ENCODE data around the gene IMPA2.
"Not testable (repeated sequence)": the region's sequence is repeated elsewhere in the genome, so short reads cannot be mapped to it uniquely, and the experiment has no call there.

IMPA2 gene

DNA sequence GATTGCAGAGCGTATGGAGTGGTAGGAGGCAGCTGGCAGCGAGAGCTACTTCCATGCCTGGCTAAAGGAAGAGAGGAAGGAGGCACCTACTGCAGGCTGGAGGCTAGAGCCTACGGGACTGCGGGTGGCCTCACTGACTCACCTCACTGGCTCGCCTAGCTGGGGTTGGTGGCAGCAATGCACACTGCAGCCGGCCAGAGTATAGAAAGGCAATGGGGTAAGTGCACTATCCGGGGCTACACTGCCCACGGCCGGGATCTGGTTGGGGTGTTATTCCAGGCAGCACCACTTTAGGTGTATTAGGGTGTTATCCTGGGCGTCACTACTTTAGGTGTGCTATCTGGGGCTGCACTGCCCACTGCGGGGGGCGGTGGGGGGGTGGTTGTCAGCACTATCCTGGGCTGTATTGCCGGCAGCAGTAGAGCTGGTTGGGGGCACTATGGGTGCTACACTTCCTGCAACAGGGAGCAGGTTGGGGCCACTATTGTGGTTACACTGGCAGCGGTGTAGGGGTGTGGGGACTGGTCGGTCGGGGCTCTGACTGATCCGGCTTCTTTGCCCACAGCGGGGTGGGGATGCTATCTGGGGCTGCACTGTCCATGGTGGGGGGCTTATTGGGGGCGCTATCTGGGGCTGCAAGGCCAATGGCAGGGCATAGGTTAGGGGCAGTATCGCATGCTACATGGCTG is 79.0 kb downstream of the IMPA2 start:
- H3K4me1 ChIP-seq (ENCODE audit: control insufficient read depth, low read depth, low read length): no peaks in the 10 kb centered on the region
- H3K9me3 ChIP-seq (ENCODE audit: control insufficient read depth, low read depth, low read length): no peaks in the 10 kb centered on the region
- no peaks in the 10 kb centered on the region for H3K27me3 ChIP-seq (ENCODE audit: control insufficient read depth, insufficient read depth, low read length)
- H3K4me3 ChIP-seq (ENCODE audit: low read length): no peak overlapping the region
- H3K27ac ChIP-seq (ENCODE audit: low read length): no peak overlapping the region
- no peak overlapping the region for H3K9ac ChIP-seq (ENCODE audit: low read length)
- H3K36me3 ChIP-seq (ENCODE audit: control insufficient read depth, low read depth, low read length): no peaks in the 10 kb centered on the region

DNA sequence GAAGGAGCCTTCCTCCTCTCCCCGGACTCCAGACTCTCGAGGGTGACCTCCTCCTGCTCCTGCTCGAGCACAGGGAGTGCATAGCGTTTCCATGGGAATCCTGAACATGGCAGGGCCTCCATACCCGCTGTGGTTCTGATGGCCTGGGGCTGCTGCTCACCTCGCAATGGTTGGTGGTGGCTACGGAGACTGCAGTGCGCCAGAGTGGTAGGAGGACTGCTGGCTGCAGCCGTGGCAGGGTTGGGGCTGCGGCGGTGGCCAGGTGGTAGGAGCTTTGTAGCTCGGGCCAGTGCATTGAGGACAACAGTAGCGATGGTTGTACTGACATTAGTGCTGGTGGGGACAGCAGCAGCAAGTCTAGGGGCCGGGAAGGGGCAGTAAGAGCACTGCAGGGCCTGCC is 80.4 kb downstream of the IMPA2 start:
- no peak overlapping the region for H3K4me3 ChIP-seq (ENCODE audit: low read length)
- H3K27ac ChIP-seq (ENCODE audit: low read length): no peak overlapping the region
- H3K36me3 ChIP-seq (ENCODE audit: control insufficient read depth, low read depth, low read length): no peaks in the 10 kb centered on the region
- no peaks in the 10 kb centered on the region for H3K4me1 ChIP-seq (ENCODE audit: control insufficient read depth, low read depth, low read length)
- no peaks in the 10 kb centered on the region for H3K9me3 ChIP-seq (ENCODE audit: control insufficient read depth, low read depth, low read length)
- H3K9ac ChIP-seq (ENCODE audit: low read length): no peak overlapping the region
- no peaks in the 10 kb centered on the region for H3K27me3 ChIP-seq (ENCODE audit: control insufficient read depth, insufficient read depth, low read length)

DNA sequence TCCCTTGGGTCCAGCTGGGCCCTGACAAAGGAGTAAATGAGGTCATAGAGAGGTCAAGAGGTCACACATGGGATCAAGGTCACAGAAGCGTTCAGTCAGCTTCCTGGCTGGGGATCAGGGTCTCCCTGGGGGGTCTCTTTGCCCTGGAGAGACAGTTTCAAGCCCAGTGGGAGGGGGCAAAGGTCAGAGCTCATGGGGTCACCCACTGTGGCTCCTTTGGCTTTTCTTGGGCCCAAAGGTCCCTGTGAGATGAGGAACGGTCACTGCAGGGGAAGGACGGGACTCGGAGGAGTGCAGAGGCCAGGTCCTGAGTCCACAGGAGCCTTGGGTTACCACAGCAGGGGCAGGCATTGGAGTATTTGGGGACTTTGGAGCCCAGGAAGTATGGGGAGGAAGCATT is 81.7 kb downstream of the IMPA2 start:
- Histone ChIP-seq H3K4me3 (ENCODE audit: low read length) (no peak overlapping the region), H3K9me3 (ENCODE audit: control insufficient read depth, low read depth, low read length) (no peaks in the 10 kb centered on the region), H3K4me1 (ENCODE audit: control insufficient read depth, low read depth, low read length) (no peaks in the 10 kb centered on the region), H3K9ac (ENCODE audit: low read length) (no peak overlapping the region), H3K27ac (ENCODE audit: low read length) (no peak overlapping the region), H3K36me3 (ENCODE audit: control insufficient read depth, low read depth, low read length) (no peaks in the 10 kb centered on the region), H3K27me3 (ENCODE audit: control insufficient read depth, insufficient read depth, low read length) (no peaks in the 10 kb centered on the region)

DNA sequence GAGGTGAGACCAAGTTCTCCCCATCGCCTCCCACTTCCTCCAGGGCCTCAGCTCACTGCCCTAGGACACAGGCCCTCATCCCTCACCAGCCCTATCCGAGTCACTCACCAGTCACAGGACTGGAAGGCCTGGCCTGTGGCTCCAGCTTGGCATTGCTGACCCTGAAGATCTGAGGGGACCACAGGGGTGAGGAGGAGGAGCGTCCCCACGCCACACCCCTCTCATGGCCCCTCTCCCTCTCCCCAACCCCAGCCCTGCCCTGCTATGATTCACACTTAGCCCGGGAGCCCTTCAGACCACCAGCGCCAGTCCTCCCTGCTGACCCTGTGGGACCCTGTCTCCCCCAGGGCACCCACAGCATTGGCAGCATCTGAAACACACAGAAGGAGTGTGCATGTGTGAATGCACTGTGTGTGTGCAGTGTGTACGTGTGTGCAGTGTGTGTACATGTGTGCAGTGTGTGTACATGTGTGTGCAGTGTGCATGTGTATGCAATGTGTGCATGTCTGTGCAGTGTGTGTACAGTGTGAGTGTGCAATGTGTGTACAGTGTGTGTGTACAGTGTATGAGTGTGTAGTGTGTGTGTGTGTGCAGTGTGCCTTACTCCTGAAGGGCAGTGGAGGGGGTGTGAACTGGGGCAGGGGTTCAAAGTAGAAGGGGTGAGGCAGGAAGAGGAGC is 82.9 kb downstream of the IMPA2 start:
- no peak overlapping the region for H3K27ac ChIP-seq (ENCODE audit: low read length)
- no peaks in the 10 kb centered on the region for H3K4me1 ChIP-seq (ENCODE audit: control insufficient read depth, low read depth, low read length)
- no peak overlapping the region for H3K9ac ChIP-seq (ENCODE audit: low read length)

DNA sequence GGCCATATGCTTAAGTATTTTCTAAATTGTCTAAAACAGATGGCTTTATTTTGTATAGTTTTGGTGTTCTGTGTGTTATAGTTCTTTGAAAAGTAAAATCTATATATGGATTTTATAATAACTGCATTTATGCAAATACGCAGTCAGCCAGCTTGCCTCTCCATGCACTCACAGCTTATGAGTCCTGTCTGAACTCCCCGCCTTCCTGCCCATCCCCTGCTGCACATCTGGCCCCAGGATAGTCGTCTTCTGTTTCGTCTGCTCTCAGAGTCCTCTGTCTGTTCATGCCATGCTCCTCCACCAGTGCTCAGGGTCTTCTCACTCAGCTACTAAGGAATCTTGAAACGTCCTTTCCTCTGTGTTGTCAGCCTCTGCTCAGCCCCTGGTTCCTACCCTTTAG is 84.1 kb downstream of the IMPA2 start:
- Histone ChIP-seq H3K27ac (ENCODE audit: low read length) (no peak overlapping the region), H3K27me3 (ENCODE audit: control insufficient read depth, insufficient read depth, low read length) (no peaks in the 10 kb centered on the region), H3K36me3 (ENCODE audit: control insufficient read depth, low read depth, low read length) (no peaks in the 10 kb centered on the region), H3K4me1 (ENCODE audit: control insufficient read depth, low read depth, low read length) (no peaks in the 10 kb centered on the region), H3K9ac (ENCODE audit: low read length) (no peak overlapping the region), H3K4me3 (ENCODE audit: low read length) (no peak overlapping the region), H3K9me3 (ENCODE audit: control insufficient read depth, low read depth, low read length) (no peaks in the 10 kb centered on the region)

More for the DNA sequence above, 82.9 kb downstream of the IMPA2 start:
- Histone ChIP-seq H3K27me3 (ENCODE audit: control insufficient read depth, insufficient read depth, low read length) (no peaks in the 10 kb centered on the region), H3K9me3 (ENCODE audit: control insufficient read depth, low read depth, low read length) (no peaks in the 10 kb centered on the region), H3K36me3 (ENCODE audit: control insufficient read depth, low read depth, low read length) (no peaks in the 10 kb centered on the region), H3K4me3 (ENCODE audit: low read length) (no peak overlapping the region)

DNA sequence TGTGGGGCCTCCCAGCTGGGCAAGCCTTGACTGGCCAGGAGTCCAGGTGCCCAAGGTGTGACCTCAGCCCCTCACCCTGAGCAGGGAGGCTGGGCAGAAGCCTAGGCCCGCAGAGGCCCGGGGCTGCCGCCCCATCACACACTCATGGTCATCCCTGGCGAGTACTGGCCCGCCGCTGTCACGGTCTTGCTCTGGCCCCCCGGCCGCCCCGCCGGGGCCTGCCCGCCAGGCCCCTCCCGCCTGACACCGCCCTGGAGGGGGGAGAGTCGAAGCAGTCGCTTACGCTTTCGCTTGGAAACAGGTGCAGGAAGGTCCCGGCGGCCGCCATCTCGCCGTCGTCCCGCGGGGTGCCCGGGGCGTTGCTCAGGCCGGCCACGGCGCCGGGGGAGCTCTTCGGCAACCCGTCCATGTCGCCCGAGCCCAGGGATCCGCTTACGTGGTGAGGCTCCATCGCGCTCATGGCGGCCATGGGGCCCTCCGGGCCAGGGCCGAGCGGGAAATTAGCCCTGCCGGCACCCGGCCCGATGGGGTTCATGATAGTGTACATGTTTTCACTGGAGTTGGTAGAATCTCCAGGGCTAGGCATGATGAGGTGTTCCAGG is 85.7 kb downstream of the IMPA2 start:
- Histone ChIP-seq H3K27ac (ENCODE audit: low read length) (no peak overlapping the region), H3K4me3 (ENCODE audit: low read length) (no peak overlapping the region), H3K36me3 (ENCODE audit: control insufficient read depth, low read depth, low read length) (no peaks in the 10 kb centered on the region), H3K4me1 (ENCODE audit: control insufficient read depth, low read depth, low read length) (no peaks in the 10 kb centered on the region), H3K9ac (ENCODE audit: low read length) (no peak overlapping the region), H3K9me3 (ENCODE audit: control insufficient read depth, low read depth, low read length) (no peaks in the 10 kb centered on the region), H3K27me3 (ENCODE audit: control insufficient read depth, insufficient read depth, low read length) (no peaks in the 10 kb centered on the region)

DNA sequence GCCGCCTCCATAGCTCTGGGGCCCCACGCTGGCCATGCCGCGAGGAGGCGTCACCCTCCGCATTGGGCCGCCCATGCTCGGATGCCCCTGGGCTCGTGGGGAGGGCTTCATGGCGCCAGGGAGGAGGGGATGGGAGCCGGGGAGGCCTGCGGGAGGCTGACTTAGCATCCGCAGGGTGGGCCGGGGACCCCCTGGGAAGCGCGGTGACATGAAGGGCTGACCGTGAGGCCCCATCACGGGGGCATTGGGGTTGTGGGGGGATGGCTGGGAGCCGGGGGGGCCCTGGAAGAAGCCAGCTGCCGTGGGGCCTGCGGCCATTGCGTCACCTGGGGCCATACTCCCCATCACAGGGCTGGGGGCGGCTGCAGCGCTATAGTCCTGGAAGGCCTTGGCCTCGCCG is 86.4 kb downstream of the IMPA2 start:
- Histone ChIP-seq H3K36me3 (ENCODE audit: control insufficient read depth, low read depth, low read length) (no peaks in the 10 kb centered on the region), H3K9me3 (ENCODE audit: control insufficient read depth, low read depth, low read length) (no peaks in the 10 kb centered on the region), H3K4me3 (ENCODE audit: low read length) (no peak overlapping the region), H3K9ac (ENCODE audit: low read length) (no peak overlapping the region), H3K4me1 (ENCODE audit: control insufficient read depth, low read depth, low read length) (no peaks in the 10 kb centered on the region), H3K27me3 (ENCODE audit: control insufficient read depth, insufficient read depth, low read length) (no peaks in the 10 kb centered on the region), H3K27ac (ENCODE audit: low read length) (no peak overlapping the region)

DNA sequence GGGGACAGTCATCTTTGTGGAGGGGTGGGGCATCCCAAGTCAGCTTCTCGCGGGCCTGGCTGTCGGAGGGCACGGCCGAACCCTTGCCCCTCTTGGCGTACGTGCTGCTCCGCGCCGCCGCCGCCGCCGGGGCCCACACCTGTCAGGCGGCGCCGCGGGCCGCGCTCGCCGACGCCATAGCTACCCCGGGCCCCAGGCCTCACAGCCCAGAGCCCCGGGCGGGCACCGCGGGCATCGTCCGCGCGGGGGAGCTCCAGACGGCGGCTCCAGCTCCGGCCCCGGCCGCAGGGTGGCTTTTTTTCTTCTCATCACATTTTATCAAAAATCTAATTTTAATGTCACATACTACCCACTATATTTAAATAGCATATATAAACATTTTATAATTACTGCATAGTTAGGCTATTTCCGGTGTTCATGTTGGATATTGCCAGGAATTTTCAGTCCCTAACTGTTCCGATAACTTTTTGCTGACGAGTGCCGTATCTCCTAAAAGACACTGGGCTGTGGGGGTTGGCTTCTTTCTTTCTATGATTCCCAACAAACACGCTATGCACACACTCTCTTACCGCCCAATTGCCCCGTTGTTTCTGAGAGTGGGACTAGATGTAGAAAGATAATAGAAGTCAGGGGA is 87.1 kb downstream of the IMPA2 start:
- H3K4me1 ChIP-seq (ENCODE audit: control insufficient read depth, low read depth, low read length); H3K9ac ChIP-seq (ENCODE audit: low read length); H3K27ac ChIP-seq (ENCODE audit: low read length); H3K27me3 ChIP-seq (ENCODE audit: control insufficient read depth, insufficient read depth, low read length); H3K36me3 ChIP-seq (ENCODE audit: control insufficient read depth, low read depth, low read length); H3K4me3 ChIP-seq (ENCODE audit: low read length); H3K9me3 ChIP-seq (ENCODE audit: control insufficient read depth, low read depth, low read length): not testable (repeated sequence)

DNA sequence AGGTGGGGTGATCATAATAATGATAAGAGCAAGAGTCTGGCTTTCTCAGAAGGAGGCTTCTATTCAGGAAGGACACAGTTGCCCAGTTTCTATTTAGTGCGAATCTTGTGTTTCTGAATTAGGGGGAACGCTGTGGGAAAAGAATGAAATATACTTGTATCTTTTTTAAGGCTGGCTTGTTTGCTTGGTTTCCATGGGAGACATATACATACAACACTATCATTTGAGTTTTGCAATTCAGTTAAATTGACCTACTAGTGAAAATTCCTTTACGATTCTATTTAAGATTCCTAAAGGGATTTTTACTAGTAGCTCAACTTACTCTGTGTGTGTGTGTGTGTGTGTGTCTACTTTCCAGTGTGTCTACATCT is 87.6 kb downstream of the IMPA2 start:
- no peaks in the 10 kb centered on the region for H3K36me3 ChIP-seq (ENCODE audit: control insufficient read depth, low read depth, low read length)
- no peak overlapping the region for H3K27ac ChIP-seq (ENCODE audit: low read length)
- no peak overlapping the region for H3K4me3 ChIP-seq (ENCODE audit: low read length)

DNA sequence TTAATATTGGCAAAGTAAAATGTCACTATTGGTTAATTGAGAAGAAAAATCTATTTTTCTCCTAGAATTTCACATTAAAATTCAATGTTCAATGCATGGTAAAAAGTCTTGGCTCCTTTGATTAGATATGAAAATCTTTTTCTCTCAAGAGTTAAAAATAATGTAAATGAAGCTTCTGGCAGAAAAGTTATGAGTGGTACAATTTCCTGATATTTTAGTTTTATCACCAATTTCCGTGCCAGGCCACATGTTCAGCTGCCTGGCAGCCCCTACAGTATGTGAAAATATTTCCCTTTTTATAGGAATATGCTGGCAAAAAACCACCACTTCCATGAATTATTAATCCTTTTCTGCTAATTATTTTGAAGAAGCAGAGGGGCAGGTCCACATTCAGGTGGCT is 89.8 kb downstream of the IMPA2 start:
- not testable (repeated sequence) for H3K4me1 ChIP-seq (ENCODE audit: control insufficient read depth, low read depth, low read length); H3K27ac ChIP-seq (ENCODE audit: low read length); H3K36me3 ChIP-seq (ENCODE audit: control insufficient read depth, low read depth, low read length); H3K4me3 ChIP-seq (ENCODE audit: low read length); H3K9me3 ChIP-seq (ENCODE audit: control insufficient read depth, low read depth, low read length); H3K9ac ChIP-seq (ENCODE audit: low read length)
- H3K27me3 ChIP-seq (ENCODE audit: control insufficient read depth, insufficient read depth, low read length): peaks cover 15% of the 10 kb centered on the region

More for the DNA sequence above, 87.6 kb downstream of the IMPA2 start:
- no peaks in the 10 kb centered on the region for H3K9me3 ChIP-seq (ENCODE audit: control insufficient read depth, low read depth, low read length)
- H3K27me3 ChIP-seq (ENCODE audit: control insufficient read depth, insufficient read depth, low read length): no peaks in the 10 kb centered on the region
- no peaks in the 10 kb centered on the region for H3K4me1 ChIP-seq (ENCODE audit: control insufficient read depth, low read depth, low read length)
- H3K9ac ChIP-seq (ENCODE audit: low read length): no peak overlapping the region

DNA sequence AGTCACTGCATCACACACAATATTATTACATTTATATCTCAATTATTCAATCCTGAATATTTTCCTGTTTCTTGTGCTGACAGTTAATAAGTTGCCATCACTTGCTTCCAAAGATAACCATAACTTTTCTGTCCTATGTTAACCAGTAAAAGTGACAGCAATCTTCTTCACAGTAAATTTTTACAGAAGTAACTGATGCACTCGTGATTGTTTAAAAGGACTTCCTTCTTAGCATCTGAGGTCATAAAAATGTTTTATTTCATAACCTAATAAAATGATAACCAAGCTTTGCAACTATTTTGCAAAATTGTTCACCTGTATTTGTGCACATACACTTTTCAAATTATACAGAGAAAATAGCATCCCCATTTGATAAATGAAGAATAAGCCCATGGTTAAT is 91.7 kb downstream of the IMPA2 start:
- H3K9me3 ChIP-seq (ENCODE audit: control insufficient read depth, low read depth, low read length): no peaks in the 10 kb centered on the region
- no peaks in the 10 kb centered on the region for H3K36me3 ChIP-seq (ENCODE audit: control insufficient read depth, low read depth, low read length)
- H3K27me3 ChIP-seq (ENCODE audit: control insufficient read depth, insufficient read depth, low read length): peaks cover 18% of the 10 kb centered on the region
- no peaks in the 10 kb centered on the region for H3K4me1 ChIP-seq (ENCODE audit: control insufficient read depth, low read depth, low read length)
- no peak overlapping the region for H3K27ac ChIP-seq (ENCODE audit: low read length)
- H3K9ac ChIP-seq (ENCODE audit: low read length): no peak overlapping the region
- H3K4me3 ChIP-seq (ENCODE audit: low read length): no peak overlapping the region
